ENCODE data around the gene SMIM11.
"Not testable (repeated sequence)": the region's sequence is repeated elsewhere in the genome, so short reads cannot be mapped to it uniquely, and the experiment has no call there.

SMIM11 gene

DNA sequence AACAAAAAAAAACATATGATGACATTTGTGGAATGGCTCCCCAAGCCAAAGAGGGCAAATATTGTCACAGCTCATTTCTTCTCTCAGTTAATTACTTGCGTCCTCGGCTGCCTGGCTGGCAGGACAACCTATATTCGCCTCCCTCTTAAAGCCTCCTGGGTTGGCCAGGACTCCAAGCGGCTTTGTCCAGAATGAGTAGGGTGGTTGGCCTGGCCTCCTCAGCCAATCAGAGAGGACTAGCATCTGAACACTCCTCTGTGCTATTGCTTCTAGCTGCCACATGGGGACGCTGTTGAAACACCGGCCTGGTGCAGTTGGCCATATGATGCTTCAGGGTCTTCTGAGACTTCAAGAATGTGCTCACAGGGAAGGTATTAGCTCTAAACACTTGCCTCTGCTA is 53.1 kb downstream of the SMIM11 start:
- not testable (repeated sequence) for DNase-seq

- DNase-seq: not testable (repeated sequence)
Observed at GRCh38 chr21:34429710-34430109, 54.4 kb downstream of the SMIM11 start.

Measured in CD4-positive, alpha-beta T cell treated with Interleukin-21 for 1 hour (primary cell).